GM18873 (cell line): ENCODE data around the gene FHL3.

Experiments used
- ATAC-seq: cut with Tn5 transposase; IDR thresholded peaks from one replicate; pipeline ENCODE4 v1.9.1; 2021; ENCODE audit warnings: mild to moderate bottlenecking, moderate library complexity, moderate number of reproducible peaks; ENCODE audit not compliant: unreplicated experiment, low FRiP score

The FHL3 gene

GRCh38 chr1:38005195-38006007, at the start of gene FHL3:
TSS of gene FHL3 (minus strand) at chr1:38005514. CDS start at chr1:37999412, 6,102 bp downstream.
- no peak for ATAC-seq

GRCh38 chr1:38053416-38054091, 48.2 kb upstream of the FHL3 start:
- ATAC-seq = no peak

GRCh38 chr1:38052750-38053415, 47.6 kb upstream of the FHL3 start:
- no peak for ATAC-seq

- no peak for ATAC-seq
These were observed 45.8 kb upstream of the FHL3 start for GRCh38 chr1:38051079-38051543.

- no peak for ATAC-seq
These were observed 45.2 kb upstream of the FHL3 start for GRCh38 chr1:38050397-38051078.

GRCh38 chr1:38047603-38048141, 42.4 kb upstream of the FHL3 start:
- no peak for ATAC-seq

- ATAC-seq = no peak
These were observed 41.7 kb upstream of the FHL3 start for GRCh38 chr1:38046884-38047602.

GRCh38 chr1:38046333-38046883, 41.1 kb upstream of the FHL3 start, which contains the start of gene POU3F1:
TSS of gene POU3F1 (minus strand) at chr1:38046793. CDS start at chr1:38046743, 50 bp downstream.
- no peak for ATAC-seq

GRCh38 chr1:38045401-38046332, 40.4 kb upstream of the FHL3 start:
- no peak for ATAC-seq

GRCh38 chr1:38044221-38045215, 39.2 kb upstream of the FHL3 start:
- no peak for ATAC-seq

- ATAC-seq = no peak
These were observed 37.9 kb upstream of the FHL3 start for GRCh38 chr1:38043036-38043747.

- ATAC-seq = no peak
These were observed 36.9 kb upstream of the FHL3 start for GRCh38 chr1:38041936-38042834.

GRCh38 chr1:38039331-38040088, 34.2 kb upstream of the FHL3 start:
- no peak for ATAC-seq

- ATAC-seq = no peak
These were observed 33.5 kb upstream of the FHL3 start for GRCh38 chr1:38038861-38039260.
